PC-3 (cell line): ENCODE measurements around the gene PMEPA1.

Source experiments
- EZH2 ChIP-seq: fragments of 300-600 bp; sonication (generic); IDR thresholded peaks from one replicate; pipeline ENCODE4 v1.6.1; 2017; ENCODE audit warnings: antibody characterized with exemption, mild to moderate bottlenecking, low read length; ENCODE audit not compliant: unreplicated experiment
- TF ChIP-seq, protein P1 (sequence below): fragments of 300-600 bp; sonication (generic); conservative IDR thresholded peaks from 2 replicates; pipeline ENCODE4 v1.5.1; 2017; ENCODE audit warnings: antibody characterized with exemption, low read depth, mild to moderate bottlenecking, low read length

GRCh38 chr20:57738484-57738883 is 28.7 kb upstream of the PMEPA1 start:
- TF ChIP-seq EZH2 = no peak
- TF ChIP-seq, protein P1, sequence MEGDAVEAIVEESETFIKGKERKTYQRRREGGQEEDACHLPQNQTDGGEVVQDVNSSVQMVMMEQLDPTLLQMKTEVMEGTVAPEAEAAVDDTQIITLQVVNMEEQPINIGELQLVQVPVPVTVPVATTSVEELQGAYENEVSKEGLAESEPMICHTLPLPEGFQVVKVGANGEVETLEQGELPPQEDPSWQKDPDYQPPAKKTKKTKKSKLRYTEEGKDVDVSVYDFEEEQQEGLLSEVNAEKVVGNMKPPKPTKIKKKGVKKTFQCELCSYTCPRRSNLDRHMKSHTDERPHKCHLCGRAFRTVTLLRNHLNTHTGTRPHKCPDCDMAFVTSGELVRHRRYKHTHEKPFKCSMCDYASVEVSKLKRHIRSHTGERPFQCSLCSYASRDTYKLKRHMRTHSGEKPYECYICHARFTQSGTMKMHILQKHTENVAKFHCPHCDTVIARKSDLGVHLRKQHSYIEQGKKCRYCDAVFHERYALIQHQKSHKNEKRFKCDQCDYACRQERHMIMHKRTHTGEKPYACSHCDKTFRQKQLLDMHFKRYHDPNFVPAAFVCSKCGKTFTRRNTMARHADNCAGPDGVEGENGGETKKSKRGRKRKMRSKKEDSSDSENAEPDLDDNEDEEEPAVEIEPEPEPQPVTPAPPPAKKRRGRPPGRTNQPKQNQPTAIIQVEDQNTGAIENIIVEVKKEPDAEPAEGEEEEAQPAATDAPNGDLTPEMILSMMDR = no peak
